Measurements from ENCODE around the gene ATAD3C.
"Not testable (repeated sequence)": the region's sequence is repeated elsewhere in the genome, so short reads cannot be mapped to it uniquely, and the experiment has no call there.

ATAD3C gene

GRCh38 chr1:1451696-1452364 is 2.3 kb downstream of the ATAD3C start:
- no peak for DNase-seq

GRCh38 chr1:1452365-1452739 is 2.9 kb downstream of the ATAD3C start:
- DNase-seq: not testable (repeated sequence)

- no peak for DNase-seq
These were observed 3.4 kb downstream of the ATAD3C start for GRCh38 chr1:1452882-1453281.

GRCh38 chr1:1454286-1455056 is 5.0 kb downstream of the ATAD3C start:
- not testable (repeated sequence) for DNase-seq

- DNase-seq: no peak
These were observed 5.9 kb downstream of the ATAD3C start for GRCh38 chr1:1455366-1455884.

GRCh38 chr1:1455934-1456333 is 6.4 kb downstream of the ATAD3C start:
- DNase-seq: not testable (repeated sequence)

GRCh38 chr1:1456683-1457255 is 7.3 kb downstream of the ATAD3C start:
- DNase-seq: not testable (repeated sequence)

- DNase-seq: not testable (repeated sequence)
These were observed 9.7 kb downstream of the ATAD3C start for GRCh38 chr1:1459156-1459555.

- not testable (repeated sequence) for DNase-seq
These were observed 10.2 kb downstream of the ATAD3C start for GRCh38 chr1:1459711-1460110.

GRCh38 chr1:1460540-1461130 is 11.1 kb downstream of the ATAD3C start:
- DNase-seq: no peak

GRCh38 chr1:1461721-1462317 is 12.3 kb downstream of the ATAD3C start:
- DNase-seq: no peak

- no peak for DNase-seq
These were observed 13.0 kb downstream of the ATAD3C start for GRCh38 chr1:1462318-1462966.

GRCh38 chr1:1463312-1463711 is 13.8 kb downstream of the ATAD3C start:
- no peak for DNase-seq

- DNase-seq: not testable (repeated sequence)
These were observed 18.9 kb downstream of the ATAD3C start for GRCh38 chr1:1468196-1468985.

GRCh38 chr1:1470626-1471388 is 21.3 kb downstream of the ATAD3C start:
- no peak for DNase-seq

GRCh38 chr1:1471389-1472052 is 22.0 kb downstream of the ATAD3C start, which contains the start of gene ATAD3B:
Gene ATAD3B, plus strand, starts transcription at chr1:1471765. Its CDS starts 120 bp downstream, at chr1:1471885.
- peak; percentile 65 for DNase-seq

- DNase-seq: not testable (repeated sequence)
These were observed 22.8 kb downstream of the ATAD3C start for GRCh38 chr1:1472053-1472876.

- DNase-seq: not testable (repeated sequence)
These were observed 26.5 kb downstream of the ATAD3C start for GRCh38 chr1:1476011-1476410.

- no peak for DNase-seq
These were observed 27.7 kb downstream of the ATAD3C start for GRCh38 chr1:1477206-1477605.

All from NCI-H187 treated with DMSO at 0.1 percent for 48 hours (cell line).